Heart right ventricle (tissue), 16 donors: Measurements from ENCODE around the gene NUDT8. TPM values are rescaled to one million over a fixed set of nuclear protein-coding genes. Genes with fewer than 3 reads are reported as not detected.
"Not testable (repeated sequence)": the region's sequence is repeated elsewhere in the genome, so short reads cannot be mapped to it uniquely, and the experiment has no call there.

Source experiments
- ATAC-seq, 8 donors: fragments of 200-7000 bp; cut with Tn5 transposase; one replicate each; pipeline ENCODE4 v1.9.1; 2020; ENCODE audit warnings: mild to moderate bottlenecking in 8 of 8, moderate library complexity in 8 of 8, moderate number of reproducible peaks in 1 of 8
- DNase-seq, 2 donors: peaks; one replicate each; pipeline ENCODE4 v3.0.0-alpha.2; 2020
- H3K27ac ChIP-seq, 10 donors: fragments of 200-600 bp; sonication (generic) in 2 of 10; one replicate each; pipeline versions ENCODE4 v1.5.0 to v1.8.0; 2020 to 2022; ENCODE audit warnings: mild to moderate bottlenecking in 3 of 10
- H3K27me3 ChIP-seq, 7 donors: fragments of 200-600 bp; one replicate each; pipeline ENCODE4 v1.8.0; 2021 to 2022; ENCODE audit warnings: mild to moderate bottlenecking in 2 of 7
- H3K36me3 ChIP-seq, 9 donors: fragments of 200-600 bp; sonication (generic) in 1 of 9; one replicate each; pipeline versions ENCODE4 v1.5.0 to v1.8.0; 2020 to 2022; ENCODE audit warnings: mild to moderate bottlenecking in 2 of 9
- H3K4me1 ChIP-seq, 9 donors: fragments of 200-600 bp; sonication (generic) in 1 of 9; one replicate each; pipeline versions ENCODE4 v1.5.0 to v1.8.0; 2020 to 2022; ENCODE audit warnings: mild to moderate bottlenecking in 4 of 9
- H3K4me3 ChIP-seq, 10 donors: fragments of 200-600 bp; sonication (generic) in 2 of 10; one replicate each; pipeline versions ENCODE4 v1.5.0 to v1.8.0; 2020 to 2022; ENCODE audit warnings: mild to moderate bottlenecking in 7 of 10, moderate library complexity in 2 of 10
- H3K9me3 ChIP-seq, 11 donors: fragments of 200-600 bp in 10 of 11; sonication (generic) in 2 of 11; one replicate each; pipeline versions ENCODE4 v1.5.0 to v1.8.0; 2013 to 2022; ENCODE audit warnings: mild to moderate bottlenecking in 2 of 11, control low read depth in 1 of 11, moderate library complexity in 1 of 11
- CTCF ChIP-seq, 9 donors: fragments of 200-600 bp; sonication (generic) in 2 of 9; IDR thresholded peaks; one replicate each; pipeline versions ENCODE4 v1.5.0 to v1.8.0; 2021 to 2022; ENCODE audit warnings: antibody characterized with exemption in 9 of 9, mild to moderate bottlenecking in 5 of 9, moderate library complexity in 1 of 9
- WGBS, 2 donors: extraction: QIAGEN DNeasy Blood & Tissue Kit; methylation state at CpG; one replicate each; pipeline ENCODE4 v1.1.7; 2013; ENCODE audit warnings: inconsistent platforms in 1 of 2; 5-methylcytosine and 5-hydroxymethylcytosine counted together
- intact Hi-C, 10 donors: fragments of 100-400 bp; cut with DNase I; formaldehyde crosslinking; loops; one replicate each; pipeline versions ENCODE4 v1.11.1 to v1.14.2; 2022
- polyA plus RNA-seq, 2 donors: library from polyadenylated mRNA; stranded (reverse); fragments of 200-250 nt; gene quantifications; one replicate each; pipeline ENCODE4 v1.2.3, GENCODE V29; 2013
- total RNA-seq, 10 donors: library from RNA; stranded (reverse); fragmentation: NEBNext Ultra II Directional in 3 of 10; extraction: Animal tissue kit (Norgen Biotek cat#: 25700) in 3 of 10; gene quantifications; one replicate each; pipeline versions ENCODE4 v1.2.1 to v1.2.4, GENCODE V29; 2021 to 2023
- donor health status: Arrhythmogenic right ventricular cardiomyopathy.
- donor health status: ischemic (EF 13 %, LVEDD 7.1; RV severe dilation, severe dysfunction).
- donor health status: healthy with polysubstance abuse.
- donor health status: DM: no; HTN: yes; CAD: no.
- donor health status: DM: no; HTN: no; CAD: no.
- donor health status: ischemic (EF 25% LVEDD 6.9; RV normal size, moderate dysfunction).
- donor health status: ischemic (EF 25% LVEDD 5.7; RV mildly dilated, moderate dysfunction).
- donor health status: healthy.
- donor health status: DM: yes; HTN: yes; CAD: no.
- donor health status: Ischemic cardiomyopathy.
- donor health status: ischemic (EF 35%, LVEDD 5.7; RV mildly dilated, moderate dysfunction).
- donor health status: nonischemic (EF 11% LVEDD 7.7; RV severe dilation, severe dysfunction).
- donor health status: DM: yes; HTN: yes; CAD: no.
- donor health status: PGD.
- donor health status: ischemic (EF 29% LVEDD 5.4; RV normal size, mild dysfunction).
- donor health status: nonischemic (EF 23%, LVEDD 6.1; RV moderate dilation, normal function).

Gene NUDT8
- total and polyA plus RNA-seq, 12 donors = 40.5 to 107 (median 51.7) TPM

GRCh38 chr11:67662835-67663531 lies 33.2 kb upstream of the NUDT8 start:
- ATAC-seq = no peak
- no peaks in the 10 kb centered on the region for H3K27me3 ChIP-seq
- H3K9me3 ChIP-seq = no peaks in the 10 kb centered on the region
- 78 to 81% methylated on average over 19 of the region's 19 CpGs for WGBS, 2 donors
- TF ChIP-seq CTCF (IDR thresholded peaks at IDR 0.05) = no peak
- no peak overlapping the region for H3K4me3 ChIP-seq
- no peak for DNase-seq
- H3K27ac ChIP-seq = no peak overlapping the region
- no peaks in the 10 kb centered on the region for H3K36me3 ChIP-seq
- H3K4me1 ChIP-seq = no peaks in the 10 kb centered on the region
- intact Hi-C loops = loop anchor here in 1 of 10 donors (5.0 kb wide), 1 partner anchor 91 kb away; no protein-coding TSS in a partner anchor

GRCh38 chr11:67662142-67662834 lies 32.6 kb upstream of the NUDT8 start:
- WGBS, 2 donors = 85 to 87% methylated on average over 12 of the region's 12 CpGs
- ATAC-seq = no peak

GRCh38 chr11:67660752-67661151 lies 31.0 kb upstream of the NUDT8 start:
- not testable (repeated sequence) for H3K4me3 ChIP-seq

More at GRCh38 chr11:67662142-67662834, 32.6 kb upstream of the NUDT8 start:
- no peaks in the 10 kb centered on the region for H3K9me3 ChIP-seq
- H3K27me3 ChIP-seq = no peaks in the 10 kb centered on the region
- H3K4me3 ChIP-seq = no peak overlapping the region
- DNase-seq = no peak
- H3K27ac ChIP-seq = no peak overlapping the region
- H3K36me3 ChIP-seq = no peaks in the 10 kb centered on the region
- intact Hi-C loops = loop anchor here in 1 of 10 donors (5.0 kb wide), 1 partner anchor 90 kb away; no protein-coding TSS in a partner anchor
- peaks cover 0 to 7% (median 0%) of the 10 kb centered on the region in 9 donors for H3K4me1 ChIP-seq
- no peak for TF ChIP-seq CTCF (IDR thresholded peaks at IDR 0.05)

GRCh38 chr11:67659651-67660165 lies 30.0 kb upstream of the NUDT8 start:
- TF ChIP-seq CTCF (IDR thresholded peaks at IDR 0.05) = peak in 3 of 9 donors; percentile 22 to 49 (median 28)
- H3K4me1 ChIP-seq, H3K27me3 ChIP-seq, H3K27ac ChIP-seq, ATAC-seq, DNase-seq, H3K4me3 ChIP-seq, H3K36me3 ChIP-seq: not testable (repeated sequence)
- H3K9me3 ChIP-seq = peaks cover 0 to 11% (median 0%) of the 10 kb centered on the region in 11 donors
- 59 to 67% methylated on average over 5 of the region's 5 CpGs for WGBS, 2 donors
- intact Hi-C loops = loop anchor here in 5 of 10 donors (2.0 to 10.0 kb wide), 3 partner anchors 31 to 87 kb away; partner anchors contain the start of gene NUDT8 (in 1 of the 5)

More at GRCh38 chr11:67660752-67661151, 31.0 kb upstream of the NUDT8 start:
- peaks cover 0 to 11% (median 0%) of the 10 kb centered on the region in 11 donors for H3K9me3 ChIP-seq
- not testable (repeated sequence) for H3K4me1 ChIP-seq, H3K27ac ChIP-seq, ATAC-seq, DNase-seq, H3K36me3 ChIP-seq, H3K27me3 ChIP-seq
- WGBS, 2 donors = 73 to 81% methylated on average over 5 of the region's 5 CpGs
- intact Hi-C loops = loop anchor here in 1 of 10 donors (5.0 kb wide), 1 partner anchor 88 kb away; no protein-coding TSS in a partner anchor
